Breast epithelium (tissue), 3 donors: ENCODE data around the gene CAMK2A.

Experiments
- POLR2A ChIP-seq: fragments of 450-650 bp; IDR thresholded peaks from one replicate; pipeline ENCODE4 v1.6.1; 2016; ENCODE audit warnings: antibody characterized with exemption, mild to moderate bottlenecking, moderate library complexity
- POLR2AphosphoS5 ChIP-seq, 3 donors: sonication (generic); formaldehyde crosslinking; IDR thresholded peaks; one replicate each; pipeline ENCODE4 v1.6.1; 2017; ENCODE audit warnings: antibody characterized with exemption in 3 of 3
- TF ChIP-seq, protein P1 (sequence below), 3 donors: fragments of 450-650 bp; IDR thresholded peaks; one replicate each; pipeline ENCODE4 v1.5.1; 2016 to 2017; ENCODE audit warnings: antibody characterized with exemption in 3 of 3, mild to moderate bottlenecking in 3 of 3, moderate library complexity in 3 of 3

DNA sequence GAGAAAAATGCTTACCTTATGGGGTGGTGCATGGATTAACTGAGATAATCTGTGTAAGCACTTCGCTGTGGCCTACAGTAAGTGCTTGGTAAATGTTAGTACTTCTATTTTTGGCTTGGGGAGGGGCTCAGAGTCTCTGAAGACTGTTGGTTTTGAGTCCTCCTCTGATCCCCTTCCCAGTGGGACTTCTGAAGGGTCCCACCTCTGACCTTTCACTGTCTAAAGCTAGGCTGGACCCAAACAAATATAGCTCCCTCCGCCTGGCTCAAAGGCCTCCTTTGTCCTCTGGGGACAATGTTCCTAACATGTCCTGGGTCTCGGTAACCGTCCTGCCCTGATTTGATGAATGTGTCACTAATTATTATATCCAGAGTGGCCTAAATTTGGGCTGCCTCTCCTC lies 34.8 kb downstream of the CAMK2A start:
- TF ChIP-seq, protein P1, sequence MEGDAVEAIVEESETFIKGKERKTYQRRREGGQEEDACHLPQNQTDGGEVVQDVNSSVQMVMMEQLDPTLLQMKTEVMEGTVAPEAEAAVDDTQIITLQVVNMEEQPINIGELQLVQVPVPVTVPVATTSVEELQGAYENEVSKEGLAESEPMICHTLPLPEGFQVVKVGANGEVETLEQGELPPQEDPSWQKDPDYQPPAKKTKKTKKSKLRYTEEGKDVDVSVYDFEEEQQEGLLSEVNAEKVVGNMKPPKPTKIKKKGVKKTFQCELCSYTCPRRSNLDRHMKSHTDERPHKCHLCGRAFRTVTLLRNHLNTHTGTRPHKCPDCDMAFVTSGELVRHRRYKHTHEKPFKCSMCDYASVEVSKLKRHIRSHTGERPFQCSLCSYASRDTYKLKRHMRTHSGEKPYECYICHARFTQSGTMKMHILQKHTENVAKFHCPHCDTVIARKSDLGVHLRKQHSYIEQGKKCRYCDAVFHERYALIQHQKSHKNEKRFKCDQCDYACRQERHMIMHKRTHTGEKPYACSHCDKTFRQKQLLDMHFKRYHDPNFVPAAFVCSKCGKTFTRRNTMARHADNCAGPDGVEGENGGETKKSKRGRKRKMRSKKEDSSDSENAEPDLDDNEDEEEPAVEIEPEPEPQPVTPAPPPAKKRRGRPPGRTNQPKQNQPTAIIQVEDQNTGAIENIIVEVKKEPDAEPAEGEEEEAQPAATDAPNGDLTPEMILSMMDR (IDR thresholded peaks at IDR 0.05): no peak
- TF ChIP-seq POLR2AphosphoS5 (IDR thresholded peaks at IDR 0.05) (no peak), POLR2A (no peak)
